ENCODE measurements around the gene TNS4.

Gene TNS4

DNA sequence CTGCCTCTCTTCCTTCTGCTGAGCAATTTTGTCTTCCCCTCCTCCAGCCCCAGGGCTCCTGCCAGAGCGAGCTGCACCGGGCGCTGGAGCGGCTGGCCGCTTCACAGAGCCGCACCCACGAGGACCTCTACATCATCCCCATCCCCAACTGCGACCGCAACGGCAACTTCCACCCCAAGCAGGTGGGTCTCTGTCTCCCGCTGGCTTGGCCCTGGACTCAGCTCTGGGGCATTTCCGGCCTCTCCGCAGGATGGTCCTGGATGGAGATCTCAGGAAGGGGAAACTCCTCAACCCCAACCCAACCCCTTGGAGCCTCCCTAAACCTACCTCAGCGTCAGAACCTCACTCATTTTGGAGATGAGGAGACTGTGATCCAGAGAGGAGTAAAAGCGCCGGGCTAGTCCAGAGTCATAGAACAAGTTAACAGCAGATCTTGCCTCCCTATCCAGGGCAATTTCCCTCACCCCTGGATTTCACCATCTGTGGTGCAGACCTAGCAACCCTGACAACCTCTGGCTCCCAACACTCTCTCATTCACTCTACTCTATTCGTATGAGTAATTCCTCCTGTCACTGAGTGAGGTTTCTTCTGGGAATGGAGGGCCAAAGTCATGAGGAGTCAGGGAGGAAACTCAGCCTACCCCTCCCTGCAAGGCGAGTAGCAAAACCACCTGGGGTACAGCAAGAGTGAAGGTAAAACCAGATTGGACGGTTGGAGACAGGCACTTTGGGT is 47.4 kb downstream of the TNS4 start:
- DNase-seq: no peak

DNA sequence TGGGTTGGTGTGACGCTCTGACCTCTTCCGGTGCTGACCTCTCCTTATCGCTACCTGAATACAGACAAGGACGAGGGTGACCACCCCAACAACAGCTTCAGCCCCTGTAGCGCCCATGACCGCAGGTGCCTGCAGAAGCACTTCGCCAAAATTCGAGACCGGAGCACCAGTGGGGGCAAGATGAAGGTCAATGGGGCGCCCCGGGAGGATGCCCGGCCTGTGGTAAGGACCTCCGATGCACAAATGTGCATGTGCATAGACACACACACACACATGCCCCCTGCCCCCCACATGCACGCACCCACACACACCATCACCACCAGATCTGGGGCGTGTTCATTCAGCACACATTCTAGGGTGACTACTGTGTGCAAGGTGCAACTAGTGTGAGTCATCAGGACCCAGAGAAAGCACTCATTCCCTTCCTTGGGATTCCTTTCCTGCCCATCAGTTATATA is 48.5 kb downstream of the TNS4 start:
- DNase-seq: no peak

DNA sequence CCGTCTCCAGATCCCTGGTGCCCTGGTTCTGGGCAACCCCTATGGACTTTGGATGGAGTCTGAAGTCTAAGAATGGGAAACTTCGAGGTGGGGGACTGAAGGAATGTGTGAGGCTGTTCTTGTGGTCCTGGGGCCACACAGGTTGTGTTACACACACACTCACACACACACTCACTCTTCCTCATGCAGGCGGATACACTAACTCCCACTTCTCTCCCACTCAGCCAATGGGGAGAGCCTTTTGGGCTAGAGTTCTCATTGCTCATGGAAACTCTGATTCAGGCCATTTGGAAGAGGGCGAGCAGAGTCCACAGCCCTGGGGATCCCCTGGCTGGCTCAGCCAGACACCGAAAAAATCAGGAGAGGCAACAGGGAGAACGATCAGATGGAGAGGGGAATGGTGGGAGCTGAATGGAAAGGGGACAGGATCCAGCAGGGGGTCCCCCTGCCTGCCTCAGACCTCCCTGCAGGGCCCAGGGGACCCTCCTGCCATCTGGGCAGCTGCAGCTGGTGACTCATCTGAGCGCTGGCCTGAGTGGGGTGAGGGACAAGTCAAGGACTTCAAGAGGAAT is 49.1 kb downstream of the TNS4 start:
- DNase-seq: no peak

DNA sequence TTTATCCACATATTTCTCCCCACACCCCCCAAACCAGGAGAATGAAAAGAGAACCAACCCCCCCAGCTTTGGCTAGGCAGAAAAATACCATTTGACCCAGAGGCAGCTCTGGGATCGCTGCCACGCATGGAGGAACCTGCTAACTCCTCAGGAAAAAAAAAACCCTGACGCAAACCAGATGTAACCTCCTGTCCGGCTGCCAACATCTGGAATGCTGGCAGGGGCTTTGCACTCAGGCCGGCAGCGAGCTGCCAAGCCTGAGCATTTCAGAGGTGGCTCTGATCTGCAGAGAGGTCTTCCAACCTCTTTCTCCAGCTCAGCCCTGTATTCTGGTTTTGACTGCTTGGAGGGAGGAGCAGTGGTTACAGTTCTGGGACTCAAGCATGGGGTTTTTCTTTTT is 50.0 kb downstream of the TNS4 start:
- no peak for DNase-seq

DNA sequence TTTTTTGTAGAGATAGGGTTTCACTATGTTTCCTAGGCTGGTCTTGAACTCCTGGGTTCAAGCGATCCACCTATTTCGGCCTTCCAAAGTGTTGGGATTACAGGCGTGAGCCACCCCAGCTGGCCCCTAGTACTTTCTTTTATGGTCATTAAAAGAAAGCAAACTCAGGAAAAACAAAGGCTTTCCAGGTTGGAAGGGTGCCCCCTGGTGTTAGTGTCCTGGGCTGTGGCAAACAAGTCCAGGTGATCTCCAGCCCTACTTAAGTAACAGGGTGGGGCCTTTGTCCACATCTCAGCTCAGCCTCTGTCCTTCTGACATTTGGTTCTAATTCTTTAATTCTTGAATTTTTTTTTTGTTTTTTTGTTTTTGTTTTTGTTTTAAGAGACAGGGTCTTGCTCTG is 51.2 kb downstream of the TNS4 start:
- peak; percentile 38 for DNase-seq

DNA sequence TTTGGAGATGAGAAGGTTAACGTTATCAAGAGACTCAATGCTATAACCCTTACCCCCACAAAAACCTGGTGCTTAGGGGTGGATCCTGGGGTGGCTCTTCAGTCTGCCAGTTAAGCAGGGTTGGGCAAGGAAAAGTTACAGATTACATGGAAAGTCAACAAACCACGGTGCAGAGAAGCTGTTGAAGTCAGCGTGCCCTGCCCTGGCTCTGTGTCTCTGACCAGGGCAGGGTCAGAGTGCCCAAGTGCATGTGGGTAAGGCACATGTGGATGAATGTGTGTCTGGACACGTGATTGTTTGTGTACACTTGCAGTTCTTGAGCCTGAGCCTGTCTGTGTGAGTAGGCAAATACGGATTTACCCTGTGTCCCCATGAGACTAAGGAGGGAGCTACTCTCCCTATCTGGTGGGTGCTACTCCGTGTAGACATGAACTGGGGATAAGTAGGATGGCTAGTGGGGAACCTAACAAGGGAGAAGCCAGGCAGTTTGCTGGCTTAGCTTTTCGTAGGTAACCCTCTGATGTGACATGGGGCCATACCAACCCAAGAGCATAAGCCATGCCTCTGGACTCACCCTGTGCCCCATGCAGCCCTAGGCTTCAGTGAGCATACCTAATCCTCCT is 52.7 kb downstream of the TNS4 start:
- DNase-seq: no peak

DNA sequence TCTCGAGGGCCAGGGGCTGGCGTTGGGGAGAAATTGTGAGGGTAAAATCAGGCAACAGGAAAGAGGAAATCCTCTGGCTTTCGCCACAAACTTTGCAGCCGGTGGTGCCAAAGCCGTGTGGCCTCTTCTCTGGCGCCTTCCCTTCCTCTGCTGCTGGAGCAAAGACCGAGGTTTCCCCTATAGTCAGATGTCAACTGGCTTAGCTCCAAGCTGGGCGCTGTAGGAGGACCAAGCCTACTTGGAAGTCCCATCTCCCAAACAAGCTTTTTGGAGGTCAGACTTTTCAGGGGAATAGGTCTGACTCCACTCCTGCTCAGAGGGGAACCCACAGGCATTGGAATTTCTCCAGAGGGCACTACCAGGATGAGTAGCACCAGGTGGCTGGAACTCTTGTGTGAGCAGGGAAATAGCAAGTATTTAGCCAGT is 53.2 kb downstream of the TNS4 start:
- no peak for DNase-seq

DNA sequence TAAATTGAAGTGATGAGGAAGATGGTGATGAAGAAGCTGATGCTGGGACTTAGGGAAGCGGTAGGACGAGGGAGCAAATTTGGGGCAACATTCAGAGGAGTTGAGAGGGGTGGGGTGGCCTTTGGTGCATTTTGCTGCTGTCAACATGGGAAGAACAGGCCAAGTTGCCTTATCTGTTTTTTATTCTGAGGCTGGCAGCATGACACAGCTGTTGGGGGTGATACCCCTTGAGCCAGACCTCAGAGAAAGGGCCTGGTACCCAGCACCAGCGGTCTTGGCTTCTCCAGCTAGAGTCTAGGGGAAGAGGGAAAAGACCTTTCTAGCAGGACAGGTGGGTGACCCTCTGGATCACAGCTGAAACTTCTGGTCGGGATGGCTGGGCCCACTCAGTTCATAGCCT is 53.6 kb downstream of the TNS4 start:
- no peak for DNase-seq

DNA sequence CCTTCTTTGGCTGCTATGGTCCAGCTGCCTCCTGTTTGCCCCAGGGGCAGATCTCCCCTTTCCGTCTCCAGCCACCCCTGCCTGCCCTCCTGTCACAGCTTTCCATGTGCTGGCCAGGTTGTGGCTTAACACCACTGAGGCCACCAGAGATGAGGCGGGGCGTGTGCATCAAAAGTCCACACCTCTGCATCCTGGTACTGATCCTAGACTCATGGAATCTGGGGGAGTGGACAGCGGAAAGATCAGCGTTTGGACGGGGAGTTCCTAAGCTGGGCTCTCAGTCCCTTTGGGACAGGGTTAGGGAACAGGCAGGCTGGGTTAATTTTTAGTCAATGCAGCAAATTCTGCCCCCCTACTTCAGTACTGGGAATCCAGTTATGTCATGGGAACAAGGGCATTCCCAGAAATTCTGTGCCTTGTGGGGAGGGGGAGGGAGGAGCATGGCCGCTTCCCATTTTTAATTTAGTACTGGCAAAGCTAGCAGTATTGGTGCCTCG is 54.2 kb downstream of the TNS4 start:
- no peak for DNase-seq

DNA sequence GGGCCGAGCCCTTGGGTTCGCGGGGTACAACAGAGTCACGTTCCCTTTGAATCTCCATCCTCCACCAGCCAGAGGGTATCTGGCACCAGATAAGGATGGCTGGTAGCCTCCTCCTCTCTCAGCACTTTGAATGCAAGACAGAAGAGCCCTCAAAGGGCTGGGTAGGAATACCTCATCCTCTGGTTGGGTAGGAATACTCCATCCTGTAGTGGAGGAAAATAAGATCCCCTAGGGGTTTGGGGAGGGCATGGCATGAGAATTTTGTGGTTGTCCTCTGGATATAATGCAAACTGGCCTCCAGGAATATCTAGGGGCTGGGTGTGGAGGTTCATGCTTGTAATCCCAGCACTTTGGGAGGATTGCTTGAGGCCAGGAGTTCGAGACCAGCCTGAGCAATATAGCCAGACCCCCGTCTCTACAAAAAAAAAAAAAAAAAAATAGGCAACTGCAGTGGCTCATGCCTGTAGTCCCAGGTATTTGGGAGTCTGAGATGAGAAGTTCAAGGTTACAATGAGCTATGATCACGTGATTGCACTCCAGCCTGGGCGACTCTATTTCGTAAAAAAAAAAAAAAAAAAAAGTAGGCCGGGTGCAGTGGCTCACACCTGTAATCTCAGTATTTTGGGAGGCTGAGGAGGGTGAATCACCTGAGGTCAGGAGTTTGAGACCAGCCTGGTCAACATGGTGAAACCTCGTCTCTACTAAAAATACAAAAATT is 55.5 kb downstream of the TNS4 start:
- no peak for DNase-seq

DNA sequence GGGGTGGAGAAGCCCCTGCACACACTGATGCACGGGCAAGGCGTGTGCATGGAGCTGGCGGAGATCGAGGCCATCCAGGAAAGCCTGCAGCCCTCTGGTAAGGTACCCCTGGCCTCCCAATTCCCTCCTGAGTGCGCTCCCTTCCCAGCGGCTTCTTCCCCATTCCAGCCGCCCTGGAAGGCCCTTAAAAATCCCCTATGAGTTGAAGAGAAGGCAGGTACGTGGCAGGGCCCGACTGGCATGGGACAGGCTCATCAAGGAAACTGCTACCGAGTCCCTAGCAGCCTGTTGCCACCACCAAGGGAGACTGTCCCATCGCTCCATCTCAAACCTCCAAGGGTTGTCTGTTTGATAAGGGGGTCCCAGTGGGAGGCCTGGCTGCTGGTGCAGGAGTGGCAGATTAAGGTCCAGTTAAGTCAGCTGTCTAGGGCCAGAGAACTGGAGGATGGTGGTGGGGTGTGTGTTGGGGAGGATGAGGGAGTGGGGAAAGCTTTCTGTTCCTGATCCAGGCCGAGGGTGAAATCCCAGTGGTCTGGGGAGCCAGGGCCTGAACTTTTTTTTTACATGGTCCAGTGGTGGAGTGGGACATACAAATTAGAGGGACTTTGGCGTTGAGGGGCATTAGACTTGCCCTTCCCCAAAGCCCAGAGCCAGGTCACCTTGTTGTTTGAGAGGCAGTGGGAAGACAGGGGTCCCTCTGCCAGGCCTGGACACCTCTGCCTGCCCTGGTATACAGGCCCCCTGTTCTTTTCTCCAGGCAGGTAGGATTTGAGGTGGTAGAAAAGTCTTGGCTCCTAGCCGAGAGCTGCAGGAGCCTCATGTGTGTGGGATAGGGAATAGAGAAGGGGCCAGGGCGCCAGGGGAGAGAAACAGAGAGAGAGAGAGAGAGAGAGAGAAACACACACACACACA is 57.2 kb downstream of the TNS4 start:
- no peak for DNase-seq

DNA sequence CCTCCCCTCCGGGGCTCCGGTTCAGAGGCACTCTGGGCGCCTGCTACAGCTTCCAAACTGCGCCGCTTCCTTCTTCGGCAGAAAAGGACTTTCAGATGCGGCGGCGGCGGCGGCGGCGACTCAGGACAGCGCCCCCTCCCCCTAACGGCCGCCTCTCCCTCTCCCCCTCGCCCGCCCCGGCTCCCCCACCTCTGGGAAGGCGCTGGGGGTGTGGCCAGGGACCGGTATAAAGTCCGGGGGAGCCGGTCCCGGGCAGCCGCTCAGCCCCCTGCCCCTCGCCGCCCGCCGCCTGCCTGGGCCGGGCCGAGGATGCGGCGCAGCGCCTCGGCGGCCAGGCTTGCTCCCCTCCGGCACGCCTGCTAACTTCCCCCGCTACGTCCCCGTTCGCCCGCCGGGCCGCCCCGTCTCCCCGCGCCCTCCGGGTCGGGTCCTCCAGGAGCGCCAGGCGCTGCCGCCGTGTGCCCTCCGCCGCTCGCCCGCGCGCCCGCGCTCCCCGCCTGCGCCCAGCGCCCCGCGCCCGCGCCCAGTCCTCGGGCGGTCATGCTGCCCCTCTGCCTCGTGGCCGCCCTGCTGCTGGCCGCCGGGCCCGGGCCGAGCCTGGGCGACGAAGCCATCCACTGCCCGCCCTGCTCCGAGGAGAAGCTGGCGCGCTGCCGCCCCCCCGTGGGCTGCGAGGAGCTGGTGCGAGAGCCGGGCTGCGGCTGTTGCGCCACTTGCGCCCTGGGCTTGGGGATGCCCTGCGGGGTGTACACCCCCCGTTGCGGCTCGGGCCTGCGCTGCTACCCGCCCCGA is 58.0 kb downstream of the TNS4 start, which contains the start of gene IGFBP4:
Gene IGFBP4, plus strand, starts transcription at position 255 of the 792 bp plus-strand sequence. Its CDS starts 286 bp downstream, at position 541.
- DNase-seq: peak; percentile 64

DNA sequence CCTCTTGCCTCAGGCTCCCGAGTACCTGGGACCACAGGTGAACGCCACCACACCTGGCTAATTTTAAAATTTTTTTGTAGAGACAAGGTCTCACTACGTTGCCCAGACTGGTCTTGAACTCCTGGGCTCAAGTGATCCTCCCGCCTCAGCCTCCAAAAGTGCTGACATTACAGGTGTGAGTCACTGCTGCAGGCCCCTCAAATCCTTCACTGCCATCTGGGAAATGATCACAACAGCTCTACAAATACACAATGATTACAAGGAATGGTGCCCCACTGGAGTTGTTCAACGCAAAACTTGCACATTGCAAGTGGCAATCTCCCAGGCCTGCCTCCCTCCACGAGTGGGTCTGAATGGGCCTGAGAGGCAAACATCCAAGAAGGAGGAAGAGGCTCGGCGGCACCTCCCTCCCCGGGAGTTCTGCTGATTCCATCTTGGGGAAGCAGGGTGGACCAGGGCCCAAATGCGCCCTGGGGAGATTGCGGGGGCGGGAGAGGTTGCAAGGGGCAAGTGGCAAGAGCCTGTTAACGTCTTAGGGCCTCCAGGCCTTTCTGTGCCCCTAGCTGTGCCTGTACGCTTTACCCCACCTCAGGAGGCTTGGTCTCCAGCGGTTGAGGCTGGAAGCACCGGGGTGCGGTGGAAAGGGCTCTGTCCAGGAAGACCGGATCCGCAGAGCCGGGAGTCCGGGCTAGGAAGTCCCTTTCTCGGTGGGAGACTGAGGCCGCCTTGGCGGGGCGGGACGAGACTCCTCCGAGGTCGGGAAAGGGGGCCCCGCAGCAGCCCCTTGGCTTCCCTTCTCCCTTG is 58.8 kb downstream of the TNS4 start:
- no peak for DNase-seq

DNA sequence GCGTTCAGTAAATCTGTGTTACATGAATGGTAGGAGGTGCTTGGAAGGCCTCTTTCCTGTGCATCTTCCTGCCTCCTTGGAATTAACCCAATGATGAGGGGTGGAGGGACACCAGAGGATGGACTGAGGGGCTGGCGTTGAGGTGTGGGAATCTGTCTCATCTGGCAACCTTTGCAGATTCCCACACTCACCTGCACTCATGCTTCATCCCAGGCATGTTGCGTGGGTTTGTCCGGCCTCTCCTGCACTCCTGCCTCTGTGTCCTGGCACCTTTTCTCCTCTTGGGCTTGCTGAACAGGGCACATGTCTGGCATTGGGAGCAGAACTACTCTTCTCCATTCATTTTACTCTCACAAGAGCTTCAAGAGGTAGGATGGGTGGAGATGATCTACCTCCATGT is 61.3 kb downstream of the TNS4 start:
- DNase-seq: no peak

DNA sequence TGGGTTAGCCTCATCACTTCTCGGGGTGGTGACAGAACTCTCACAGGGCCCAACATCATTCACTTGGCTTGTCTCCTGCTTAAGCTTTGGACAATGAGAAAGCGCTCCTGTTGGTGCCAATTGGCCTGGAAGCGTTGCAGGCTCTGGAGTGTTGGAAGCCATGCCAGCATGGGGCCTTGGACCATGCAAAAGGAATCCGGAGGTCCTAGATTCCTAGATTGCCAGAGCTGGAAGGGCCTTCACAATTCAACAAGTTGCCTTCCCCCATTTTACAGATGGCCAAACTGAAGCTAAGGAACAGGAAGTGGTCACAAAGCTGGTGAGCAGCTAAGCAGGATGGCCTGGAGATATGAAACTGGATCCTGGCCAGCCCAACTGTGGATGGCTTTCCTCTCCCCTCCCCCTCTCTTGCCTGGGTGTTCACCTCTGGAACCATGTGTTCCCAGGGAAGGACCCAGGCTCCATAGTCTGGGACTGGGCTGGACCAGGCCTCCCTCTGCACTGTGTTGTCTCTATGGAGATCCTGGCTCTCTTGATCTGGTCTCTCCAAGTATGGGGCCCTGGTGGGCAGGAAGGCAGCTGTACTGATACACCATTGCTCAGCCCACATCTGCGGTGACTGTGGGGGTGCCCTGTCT is 64.2 kb downstream of the TNS4 start:
- DNase-seq: no peak

DNA sequence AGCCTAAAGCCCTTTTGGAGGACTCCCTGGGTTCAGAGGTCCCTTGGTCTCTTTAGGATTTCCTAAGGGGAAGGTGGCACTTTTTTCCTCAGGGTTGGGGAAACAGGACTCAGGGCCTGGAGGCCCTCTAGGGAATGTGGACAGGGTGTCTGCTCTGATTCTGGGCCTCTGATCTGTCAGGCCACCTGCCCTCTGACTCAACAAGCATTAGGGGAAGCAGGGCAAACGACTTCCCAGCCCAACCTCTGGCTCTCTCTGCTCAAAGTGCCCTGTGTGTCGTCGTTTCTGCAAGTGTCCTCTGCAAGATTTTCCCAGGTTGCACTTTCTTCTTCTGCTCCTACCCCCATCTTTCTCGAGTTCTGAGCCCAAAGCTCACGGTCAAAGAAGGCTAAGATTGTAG is 64.8 kb downstream of the TNS4 start:
- DNase-seq: no peak

DNA sequence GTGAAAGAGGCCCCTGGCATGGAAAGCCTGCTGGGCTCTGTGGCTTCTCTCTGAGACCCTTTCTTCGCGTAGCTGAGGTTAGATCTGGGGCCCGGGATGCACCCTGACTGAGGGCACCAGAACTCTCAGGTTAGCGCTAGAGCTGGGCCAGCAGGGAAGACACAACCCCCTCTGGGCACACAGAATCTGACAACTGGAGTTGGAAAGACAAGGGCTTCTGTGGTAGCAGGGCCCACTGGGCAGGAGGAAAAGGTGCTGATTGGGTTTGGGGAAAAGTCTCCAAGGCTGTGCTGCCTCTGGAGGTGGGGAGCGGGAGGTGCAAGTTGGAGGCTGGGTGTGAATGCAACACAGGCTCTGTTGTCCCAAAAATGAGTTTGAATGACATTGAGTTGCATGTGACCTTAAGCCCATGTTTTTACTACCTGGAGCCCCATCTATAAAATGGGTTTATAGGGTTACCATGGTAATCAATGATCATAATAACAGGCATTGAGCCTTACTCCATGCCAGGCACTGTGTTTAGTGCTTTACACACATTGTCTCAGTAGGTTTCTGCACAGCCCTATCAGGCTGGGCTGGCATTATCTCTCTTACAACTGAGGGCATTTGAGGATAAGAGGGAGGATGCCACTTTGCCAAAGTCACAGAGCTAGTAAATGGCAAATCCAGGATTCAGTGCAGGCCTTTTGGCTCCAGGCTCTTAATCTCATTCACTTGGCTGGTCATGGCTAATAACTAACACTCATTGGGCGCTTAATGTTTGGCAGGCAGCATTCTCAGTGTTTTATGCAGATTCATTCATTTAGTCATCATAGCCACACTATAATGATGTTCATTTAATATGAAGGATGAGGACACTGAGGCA is 67.6 kb downstream of the TNS4 start:
- DNase-seq: no peak

DNA sequence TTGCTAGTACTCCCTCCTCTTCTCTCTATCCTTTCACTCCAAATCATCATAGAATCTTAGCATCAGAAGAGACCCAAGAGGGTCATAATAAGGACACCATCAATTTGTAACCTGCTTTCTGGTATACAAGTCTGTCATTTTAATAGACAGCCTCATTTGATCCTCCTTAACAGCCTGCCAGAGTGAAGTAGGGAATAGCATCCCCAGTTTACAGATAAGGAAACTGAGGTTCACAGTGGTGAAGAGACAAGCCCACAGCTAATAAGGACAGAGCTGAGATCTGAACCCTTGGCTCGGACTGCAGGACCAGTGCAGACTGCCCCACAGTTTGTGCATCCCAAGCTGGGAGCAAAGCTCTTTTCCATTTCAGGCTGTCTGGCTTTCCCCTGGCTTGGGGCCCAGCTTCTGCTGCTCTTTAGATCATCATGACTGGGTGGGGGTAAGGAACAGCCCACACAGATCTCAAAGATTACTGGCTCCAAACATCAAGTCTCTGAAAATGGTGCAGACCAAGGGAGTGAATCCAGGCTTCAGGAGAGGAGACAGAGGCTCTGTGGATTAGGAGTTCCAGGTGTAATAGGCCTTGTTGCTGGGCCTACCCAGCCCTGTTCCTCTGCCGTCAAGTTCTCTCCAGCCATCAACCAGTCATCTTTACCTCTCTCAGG is 68.4 kb downstream of the TNS4 start:
- no peak for DNase-seq

DNA sequence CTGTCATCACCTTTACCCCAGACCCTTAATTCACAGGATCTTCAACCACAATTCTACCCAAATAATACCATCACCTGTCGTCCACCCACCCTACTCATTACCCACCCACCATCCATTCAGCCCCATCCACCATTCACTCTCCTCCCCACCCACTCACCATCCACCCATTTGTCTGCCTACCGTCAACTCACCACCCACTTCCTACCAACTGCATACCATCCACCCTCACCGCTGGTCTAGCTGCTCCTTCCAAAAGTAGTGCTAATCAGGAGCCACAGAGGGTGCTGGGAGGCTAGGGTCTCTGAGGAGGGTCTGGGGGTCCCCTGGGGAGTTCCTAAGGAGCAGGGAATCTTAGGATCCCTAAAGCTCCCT is 70.2 kb downstream of the TNS4 start:
- no peak for DNase-seq

Measured in CD4-positive, alpha-beta T cell treated with Interleukin-4 for 4 hours (primary cell).